ENCODE data around the gene SLC22A23.

The SLC22A23 gene

DNA sequence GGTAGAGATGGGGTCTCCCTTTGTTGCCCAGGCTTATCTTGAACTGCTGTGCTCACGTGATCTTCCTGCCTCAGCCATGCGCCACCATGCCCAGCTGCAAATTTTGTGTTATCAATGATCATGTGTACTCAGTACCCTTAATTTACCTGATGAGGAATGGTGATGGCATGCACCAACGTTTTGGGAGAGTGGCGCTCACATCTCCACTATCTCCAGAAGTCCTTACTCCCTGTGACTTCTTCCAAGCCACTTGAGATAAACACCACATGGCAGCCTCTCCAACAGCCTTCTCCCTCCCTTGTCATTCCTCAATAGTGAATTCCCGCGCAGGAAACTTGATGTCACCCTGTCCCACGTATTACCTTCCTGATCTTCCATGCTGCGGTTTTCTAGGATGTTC is 140.0 kb downstream of the SLC22A23 start:
- DNase-seq (ENCODE audit: low read depth): no peak

DNA sequence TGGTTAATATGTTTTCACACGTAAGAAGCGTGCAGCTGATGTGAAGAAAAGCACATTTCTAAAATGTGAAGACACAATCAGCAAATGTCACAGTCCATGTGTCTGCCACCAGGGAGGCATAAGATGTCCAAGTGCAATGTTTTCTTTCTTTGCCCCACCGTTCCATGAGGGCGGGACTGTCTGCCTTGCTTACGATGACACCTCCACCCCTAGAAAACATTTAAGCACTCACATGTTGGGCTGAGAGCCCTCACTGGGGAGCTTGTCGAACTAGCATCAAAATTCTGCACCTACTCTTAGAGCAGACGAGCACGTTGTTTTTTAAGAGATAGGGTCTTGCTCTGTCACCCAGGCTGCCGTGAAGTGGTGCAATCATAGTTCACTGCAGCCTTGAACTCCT is 140.5 kb downstream of the SLC22A23 start:
- DNase-seq (ENCODE audit: low read depth): no peak

DNA sequence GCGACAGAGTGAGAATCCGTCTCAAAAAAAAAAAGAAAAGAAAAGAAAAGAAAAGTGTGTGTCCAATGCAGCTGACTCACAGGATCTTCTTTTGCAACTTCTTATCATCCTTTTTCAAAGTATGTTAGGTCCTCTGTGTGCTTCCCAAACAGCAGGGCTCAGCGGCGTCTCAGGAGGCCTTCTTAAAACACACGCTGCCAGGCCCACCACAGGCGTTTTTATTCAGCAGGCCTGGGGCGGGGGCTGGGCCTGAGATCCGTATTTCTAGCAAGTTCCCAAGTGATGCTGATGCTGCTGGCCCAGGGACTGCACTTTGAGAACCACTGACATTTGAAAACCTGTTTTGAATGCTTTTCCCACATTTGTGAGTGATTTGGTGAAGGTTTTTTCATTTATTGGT is 141.0 kb downstream of the SLC22A23 start:
- DNase-seq (ENCODE audit: low read depth): no peak

DNA sequence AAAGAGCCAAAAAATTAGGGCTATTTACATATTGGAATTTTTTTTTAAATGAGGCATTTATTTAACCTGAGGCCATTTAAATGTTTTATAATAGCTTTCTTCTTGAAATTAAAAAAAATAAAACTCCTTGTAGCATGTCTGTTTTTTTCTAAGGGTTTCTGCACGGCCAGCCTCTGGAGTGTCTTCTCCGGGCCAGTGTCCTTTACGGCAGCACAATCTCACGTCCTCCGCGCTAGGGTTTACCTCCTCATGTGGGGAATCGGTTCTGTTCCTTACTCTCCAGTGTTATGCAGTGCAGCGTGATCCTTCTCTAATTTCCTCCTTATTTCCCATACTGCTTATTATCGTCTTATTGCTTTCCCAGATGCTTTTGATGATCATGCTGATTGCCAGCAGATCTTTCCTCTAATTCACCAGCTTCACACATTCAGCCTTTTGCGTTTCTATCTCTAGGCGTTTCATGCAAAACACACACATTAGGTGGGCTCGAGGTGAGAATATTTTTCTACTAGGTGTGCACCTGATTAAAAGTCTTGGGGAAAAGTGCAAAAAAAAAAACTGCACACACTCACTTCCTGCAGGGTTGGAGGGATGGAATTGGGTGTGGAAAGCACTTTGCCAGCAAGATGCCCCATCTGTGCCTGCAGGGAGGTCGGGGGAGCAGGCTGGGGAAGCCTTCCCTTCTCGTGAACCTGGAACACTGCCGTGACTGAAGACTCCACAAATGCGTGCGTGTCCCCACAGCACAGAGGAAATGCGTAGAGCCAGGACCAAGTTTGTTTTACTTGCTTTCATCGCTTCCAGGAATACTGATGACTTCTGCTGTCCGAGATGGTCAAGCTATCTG is 142.0 kb downstream of the SLC22A23 start:
- no peak for DNase-seq (ENCODE audit: low read depth)

DNA sequence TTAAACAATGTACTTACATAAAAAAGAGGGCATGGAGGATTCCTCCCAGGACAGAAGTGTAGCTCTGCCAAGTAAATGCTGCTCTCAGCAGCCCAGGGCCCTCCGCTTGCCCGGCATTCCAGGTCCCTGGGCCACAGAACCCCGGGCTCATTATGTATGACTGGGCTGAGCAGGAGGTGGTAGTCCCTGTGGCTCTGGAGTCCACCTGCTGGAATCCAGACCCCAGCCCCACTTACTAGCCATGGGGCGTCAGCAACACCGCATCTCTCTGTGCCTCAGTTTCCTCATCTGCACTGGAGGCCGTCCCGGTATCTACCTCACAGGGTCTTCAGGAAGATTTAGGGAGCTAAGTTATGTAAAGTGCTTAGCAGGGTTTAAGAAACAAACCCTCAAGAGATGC is 142.7 kb downstream of the SLC22A23 start:
- DNase-seq (ENCODE audit: low read depth): no peak

DNA sequence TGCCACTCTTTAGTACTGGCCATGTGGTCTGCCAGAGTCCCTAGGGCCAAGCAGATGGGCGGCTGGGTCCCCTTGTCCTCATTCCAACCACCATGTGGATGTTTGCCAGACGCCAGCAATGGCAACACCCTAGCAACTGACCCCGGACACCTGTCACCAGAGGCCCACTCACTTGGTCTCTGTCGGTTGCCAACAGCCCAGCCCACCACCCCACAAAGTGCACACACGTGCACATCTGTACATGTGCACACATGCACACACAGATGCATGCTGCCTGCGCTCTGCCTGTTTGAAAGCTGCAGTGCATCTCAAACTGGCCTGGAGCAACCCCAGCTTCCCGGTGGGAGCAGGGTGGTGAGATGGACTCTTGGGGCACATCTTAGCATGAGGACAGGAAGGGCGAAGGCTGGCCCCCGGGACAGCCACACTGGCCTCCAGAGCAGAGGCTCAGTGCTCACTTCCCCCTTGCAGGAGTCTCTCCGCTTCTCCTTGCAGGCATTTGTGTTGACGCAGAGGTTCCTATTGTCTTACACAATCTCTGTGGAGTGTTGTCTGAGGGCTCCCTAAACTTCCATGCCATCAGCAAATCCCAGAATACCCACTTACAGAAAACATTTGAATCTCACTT is 144.1 kb downstream of the SLC22A23 start:
- DNase-seq (ENCODE audit: low read depth): no peak

DNA sequence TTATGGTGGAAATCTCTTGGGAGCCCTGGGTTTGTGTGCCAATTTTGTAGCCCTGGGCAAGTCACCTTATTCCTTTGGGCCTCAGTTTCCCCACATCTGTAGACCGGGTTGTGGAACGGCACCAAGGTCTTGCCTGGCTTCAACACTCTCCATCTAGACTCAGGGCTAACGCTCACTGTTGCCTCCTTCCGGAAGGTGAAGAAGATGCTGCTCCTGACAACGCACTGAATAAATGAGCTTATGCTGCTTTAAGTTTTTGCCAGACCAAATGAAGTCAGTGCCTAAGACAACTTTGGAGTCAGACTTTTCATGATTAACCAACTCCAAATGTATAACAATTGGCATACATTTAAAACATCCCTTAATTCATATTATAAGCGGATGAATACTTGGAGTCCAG is 145.0 kb downstream of the SLC22A23 start:
- no peak for DNase-seq (ENCODE audit: low read depth)

DNA sequence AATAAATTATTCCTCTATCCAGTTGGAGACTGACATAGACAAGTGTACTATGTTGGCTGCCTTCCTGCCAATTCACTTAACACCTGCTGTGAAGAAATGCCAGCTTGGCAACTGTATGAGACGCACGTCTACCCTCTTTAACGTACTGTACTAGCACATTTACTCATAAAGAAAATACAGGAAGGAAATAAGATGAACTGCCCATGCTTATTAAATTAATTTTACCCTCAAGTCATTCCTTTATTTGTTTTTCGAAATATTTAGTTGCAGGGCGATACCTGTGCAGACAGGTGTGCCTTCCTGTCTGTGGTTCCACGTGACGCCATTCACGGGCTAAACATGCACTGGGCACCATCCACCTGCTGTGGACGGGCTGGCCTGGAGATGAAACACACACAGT is 146.1 kb downstream of the SLC22A23 start:
- DNase-seq (ENCODE audit: low read depth): no peak

DNA sequence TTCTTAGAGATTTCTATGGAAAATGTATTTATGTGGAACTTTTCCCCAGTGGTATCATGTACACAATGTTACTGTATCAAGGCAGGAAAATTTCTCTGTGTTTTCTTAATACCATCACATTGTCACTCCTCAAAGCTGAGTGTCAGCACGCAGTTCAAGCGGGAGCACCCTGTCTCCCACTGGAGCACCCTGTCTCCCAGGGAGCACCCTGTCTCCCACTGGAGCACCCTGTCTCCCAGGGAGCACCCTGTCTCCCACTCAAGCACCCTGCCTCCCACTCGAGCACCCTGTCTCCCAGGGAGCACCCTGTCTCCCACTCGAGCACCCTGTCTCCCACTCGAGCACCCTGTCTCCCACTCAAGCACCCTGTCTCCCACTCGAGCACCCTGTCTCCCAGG is 146.8 kb downstream of the SLC22A23 start:
- no peak for DNase-seq (ENCODE audit: low read depth)

DNA sequence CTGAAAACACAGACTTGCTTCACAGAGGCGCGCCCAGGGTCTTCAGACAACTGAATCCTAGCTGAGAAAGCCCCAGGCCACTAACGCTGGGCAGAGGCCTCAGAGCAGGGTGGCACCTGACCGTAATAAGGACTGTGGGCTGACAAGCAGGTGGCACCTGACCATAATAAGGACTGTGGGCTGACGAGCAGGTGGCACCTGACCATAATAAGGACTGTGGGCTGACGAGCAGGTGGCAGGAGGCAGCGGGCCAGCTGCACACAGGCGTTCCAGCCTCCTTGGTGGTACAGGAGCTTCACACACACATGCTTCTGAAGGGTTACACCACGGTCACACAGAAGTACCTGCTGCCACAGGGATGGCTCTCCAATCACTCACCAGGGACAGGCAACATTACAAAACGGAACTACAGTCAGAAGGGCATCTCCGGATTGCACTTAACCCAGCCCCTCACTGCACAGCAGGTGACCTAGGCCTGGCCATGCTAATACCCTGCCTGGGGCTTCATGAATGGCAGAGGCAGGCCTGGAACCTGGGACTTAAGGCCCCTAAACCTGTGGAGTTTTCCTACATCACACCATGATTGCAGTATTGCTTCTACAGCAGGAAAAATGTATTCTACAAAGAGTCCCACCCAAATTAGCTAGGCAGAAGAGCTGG is 147.3 kb downstream of the SLC22A23 start:
- no peak for DNase-seq (ENCODE audit: low read depth)

DNA sequence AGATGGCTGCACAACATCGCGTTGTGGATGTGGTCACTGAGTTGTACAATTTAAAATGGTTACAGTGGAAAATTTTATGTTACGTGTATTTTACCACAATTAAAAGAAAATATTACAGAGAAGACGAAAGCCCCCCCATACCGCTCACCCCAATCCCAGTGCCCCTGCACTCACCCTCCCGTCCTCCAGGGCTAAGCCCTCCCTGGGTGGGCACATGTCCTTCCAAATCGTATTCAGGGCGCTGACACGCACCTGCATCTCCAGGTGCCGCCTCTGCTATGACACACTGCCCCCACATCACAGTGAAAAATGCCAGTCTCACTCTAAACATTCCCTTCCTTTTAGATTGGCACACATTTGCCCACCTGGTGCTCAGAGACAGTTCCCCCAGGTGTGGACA is 148.7 kb downstream of the SLC22A23 start:
- DNase-seq (ENCODE audit: low read depth): no peak

DNA sequence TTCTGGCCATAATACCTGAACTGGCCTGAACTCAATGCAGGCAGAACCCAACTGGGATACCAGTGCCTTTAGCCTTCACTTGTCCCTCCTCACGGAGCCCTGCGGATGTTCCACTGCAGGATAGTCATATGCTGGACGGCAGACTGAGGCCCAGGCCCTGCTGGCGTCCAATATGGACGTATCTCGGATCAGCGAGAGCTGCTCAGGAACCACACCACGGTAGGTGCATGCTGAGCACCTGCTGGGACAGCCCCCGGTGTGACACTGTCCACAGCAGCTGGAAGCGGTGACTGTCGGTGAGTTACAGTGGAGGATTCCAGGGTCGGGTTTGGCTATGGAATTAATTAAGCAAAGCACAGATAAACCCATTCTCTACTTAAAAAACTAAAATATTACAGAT is 149.4 kb downstream of the SLC22A23 start:
- DNase-seq (ENCODE audit: low read depth): no peak

DNA sequence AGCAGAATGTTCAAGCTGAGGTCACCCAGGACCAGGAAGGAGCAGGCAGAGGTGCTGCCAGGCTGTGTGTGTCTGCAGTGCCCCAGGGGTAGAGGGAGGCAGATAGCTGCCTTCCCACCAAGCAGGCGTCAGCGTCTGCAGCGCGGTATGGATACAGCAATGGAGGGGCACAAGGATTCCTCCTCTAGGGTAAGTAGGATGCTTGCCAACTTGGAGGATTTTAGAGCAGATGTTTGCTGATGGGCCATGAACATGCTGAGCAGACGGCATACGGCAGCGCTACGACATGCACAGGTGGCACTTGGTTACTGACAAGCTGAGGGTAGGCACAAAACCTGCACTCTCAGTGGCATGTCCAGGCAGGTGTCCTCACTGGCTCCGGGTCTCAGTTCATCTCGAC is 150.0 kb downstream of the SLC22A23 start:
- DNase-seq (ENCODE audit: low read depth): no peak

DNA sequence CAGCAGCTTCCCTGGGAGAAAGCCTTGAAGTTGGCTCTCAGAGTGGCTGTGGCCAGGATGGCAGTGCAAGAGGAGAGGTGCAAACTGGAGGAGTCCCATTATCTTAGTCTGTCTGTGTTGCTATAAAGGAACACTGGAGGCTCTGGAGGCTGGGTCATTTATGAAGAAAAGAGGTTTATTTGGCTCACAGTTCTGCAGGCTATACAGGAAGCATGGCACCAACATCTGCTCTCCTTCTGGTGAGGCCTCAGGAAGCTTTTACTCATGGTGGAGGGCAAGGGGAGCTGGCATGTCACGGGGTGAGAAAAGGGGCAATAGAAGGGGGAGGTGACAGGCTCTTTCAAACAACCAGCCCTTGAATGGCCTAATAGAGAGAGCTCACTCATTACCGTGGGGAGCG is 151.0 kb downstream of the SLC22A23 start:
- DNase-seq (ENCODE audit: low read depth): no peak

DNA sequence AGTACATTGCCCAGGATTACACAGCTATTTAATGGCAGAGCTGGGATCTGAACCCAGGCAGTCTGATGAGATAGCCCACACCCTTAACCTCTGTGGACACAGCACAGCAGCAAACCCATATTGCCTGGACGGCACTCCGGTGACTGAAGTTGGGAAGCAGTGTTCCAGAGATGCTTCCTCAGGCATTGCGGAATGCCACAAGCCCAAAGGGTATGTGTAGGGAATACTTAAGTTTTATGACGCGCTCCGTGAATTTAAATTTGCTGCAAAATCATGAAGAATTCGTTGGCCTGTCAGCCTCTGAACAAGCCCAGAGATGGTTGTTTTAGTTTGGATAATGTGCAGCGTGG is 151.7 kb downstream of the SLC22A23 start:
- no peak for DNase-seq (ENCODE audit: low read depth)

DNA sequence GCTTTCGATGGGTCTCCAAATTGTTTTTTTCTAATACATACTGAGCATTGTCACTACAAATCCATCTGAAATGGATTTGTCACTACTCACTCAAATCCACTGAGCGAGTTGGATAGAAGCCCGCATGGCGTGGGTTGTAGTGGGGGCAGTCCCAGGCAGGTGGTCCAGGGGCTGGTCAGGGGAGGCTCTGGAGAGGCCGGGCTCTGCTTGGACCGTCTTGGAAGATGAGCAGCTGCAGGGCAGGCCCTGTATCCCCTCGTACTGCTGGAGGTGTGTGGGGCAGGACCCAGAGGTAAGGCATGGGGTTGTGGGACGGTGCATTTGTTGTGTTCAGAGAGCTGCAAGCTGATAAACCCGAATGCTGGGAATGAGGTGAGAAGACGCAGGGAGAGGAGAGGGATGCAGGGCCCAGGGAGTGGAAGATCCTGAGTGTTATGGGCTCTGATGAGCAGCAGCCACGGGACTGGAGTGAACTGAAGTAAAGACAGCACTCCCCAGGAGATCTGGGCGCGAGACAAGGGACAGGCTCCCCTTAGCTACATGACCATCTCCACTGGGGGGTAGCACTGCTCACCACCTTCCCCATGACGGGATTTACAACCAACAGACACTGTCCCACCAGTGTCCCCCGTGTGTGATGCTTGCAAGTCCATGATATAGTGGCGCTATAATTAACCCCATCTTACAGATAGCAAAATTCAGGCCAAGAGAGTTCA is 152.2 kb downstream of the SLC22A23 start:
- no peak for DNase-seq (ENCODE audit: low read depth)

DNA sequence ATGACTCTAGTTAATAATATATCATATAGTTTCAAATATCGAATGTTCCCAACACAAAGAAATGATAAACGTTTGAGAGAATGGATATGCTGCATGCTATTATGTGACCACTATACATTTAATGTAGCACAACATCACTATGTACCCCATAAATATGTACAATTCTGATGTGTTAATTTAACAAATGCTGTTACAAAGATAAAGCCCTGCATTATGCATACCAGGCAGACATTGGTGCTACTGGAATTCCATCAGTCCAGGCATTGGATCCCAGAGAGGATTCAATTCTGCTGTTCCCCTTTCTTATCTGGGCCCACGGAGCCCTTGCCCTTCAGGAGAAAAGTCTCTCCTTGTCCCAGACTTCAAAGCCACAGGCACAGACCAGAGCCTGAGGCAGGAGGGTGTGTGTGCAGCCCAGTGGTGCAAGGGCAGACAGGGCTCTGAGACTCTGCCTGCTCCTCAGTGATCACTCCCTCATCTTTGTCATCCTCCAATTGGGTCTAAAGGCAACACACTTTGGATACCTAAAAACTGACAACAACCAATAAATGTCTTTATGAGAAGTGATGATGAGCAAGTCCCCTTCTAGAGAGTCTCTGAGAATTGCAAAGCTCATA is 152.9 kb downstream of the SLC22A23 start:
- DNase-seq (ENCODE audit: low read depth): no peak

DNA sequence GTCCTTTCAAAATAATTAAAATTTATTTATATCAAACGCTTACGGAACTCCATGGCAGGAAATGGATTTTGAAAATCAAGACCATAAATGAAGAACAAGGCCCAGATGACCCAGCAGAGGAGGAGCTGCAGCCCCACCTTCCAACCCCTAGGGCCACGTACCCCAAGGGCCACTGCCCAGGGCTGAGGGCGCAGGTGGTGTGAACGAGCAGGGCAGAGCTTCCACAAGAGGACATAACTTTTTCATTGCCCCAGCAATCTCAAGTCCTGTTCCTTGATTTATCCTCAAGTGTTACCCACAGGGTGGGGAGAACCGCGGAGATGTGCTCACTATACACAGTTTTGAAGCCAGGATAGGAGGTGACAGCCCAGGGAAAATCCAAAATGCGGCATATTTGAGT is 155.3 kb downstream of the SLC22A23 start:
- DNase-seq (ENCODE audit: low read depth): no peak

DNA sequence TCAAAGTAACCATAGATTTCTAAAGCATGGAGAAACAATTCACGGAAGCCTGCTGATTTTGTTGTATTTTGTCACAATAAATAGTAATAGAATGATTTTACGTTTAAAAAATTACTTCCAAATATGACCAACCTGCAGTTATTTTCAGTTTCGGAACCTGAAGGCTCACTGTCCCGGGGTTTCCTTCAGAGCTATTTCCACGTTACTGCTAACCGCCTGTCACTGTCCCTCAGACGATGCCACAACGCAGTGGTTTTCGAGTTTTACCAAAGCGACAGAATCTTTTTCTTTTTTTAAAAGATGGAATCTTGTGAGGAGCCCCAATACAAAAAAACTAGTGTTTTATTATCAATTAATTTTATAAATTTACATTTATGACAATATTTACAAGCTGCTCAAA is 157.6 kb downstream of the SLC22A23 start:
- DNase-seq (ENCODE audit: low read depth): no peak

DNA sequence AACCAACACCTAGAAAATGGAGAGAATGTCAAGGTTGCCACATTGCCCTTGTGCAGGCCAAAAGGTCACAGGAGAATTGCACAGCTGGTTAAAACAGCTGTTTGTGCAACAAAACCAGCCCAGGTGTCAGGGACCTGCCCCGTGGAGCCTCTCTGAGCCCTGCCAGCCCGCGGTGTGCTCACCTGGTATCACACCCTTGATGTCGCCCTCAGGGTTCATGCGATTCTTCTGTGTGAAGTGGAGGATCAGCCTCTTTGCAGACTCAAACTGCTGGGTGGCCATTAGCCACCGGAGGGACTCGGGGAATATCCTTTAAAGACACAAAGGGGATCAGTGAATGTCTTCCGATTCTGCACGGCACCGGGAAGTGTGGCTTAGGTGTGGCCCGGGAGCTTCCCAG is 158.9 kb downstream of the SLC22A23 start:
- no peak for DNase-seq (ENCODE audit: low read depth)

DNA sequence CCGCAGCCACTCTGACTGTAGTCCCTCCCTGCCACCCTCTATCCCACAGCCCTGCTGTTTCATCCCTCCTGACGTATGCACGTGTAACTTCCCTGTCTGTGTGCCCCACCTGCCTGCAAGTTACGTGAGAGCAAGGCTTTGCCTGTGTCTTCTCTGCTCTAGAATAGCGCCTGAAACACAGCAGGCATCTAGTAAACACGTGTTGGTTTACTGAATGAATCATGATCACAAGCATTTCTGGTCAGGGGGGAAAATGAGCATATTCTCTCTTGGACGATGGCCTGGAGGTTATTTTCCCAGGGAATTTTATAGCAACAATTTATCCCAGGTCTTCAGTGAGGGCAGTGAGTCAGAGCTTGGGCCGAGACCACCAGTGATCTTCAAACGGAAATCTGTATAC is 159.8 kb downstream of the SLC22A23 start:
- DNase-seq (ENCODE audit: low read depth): no peak

DNA sequence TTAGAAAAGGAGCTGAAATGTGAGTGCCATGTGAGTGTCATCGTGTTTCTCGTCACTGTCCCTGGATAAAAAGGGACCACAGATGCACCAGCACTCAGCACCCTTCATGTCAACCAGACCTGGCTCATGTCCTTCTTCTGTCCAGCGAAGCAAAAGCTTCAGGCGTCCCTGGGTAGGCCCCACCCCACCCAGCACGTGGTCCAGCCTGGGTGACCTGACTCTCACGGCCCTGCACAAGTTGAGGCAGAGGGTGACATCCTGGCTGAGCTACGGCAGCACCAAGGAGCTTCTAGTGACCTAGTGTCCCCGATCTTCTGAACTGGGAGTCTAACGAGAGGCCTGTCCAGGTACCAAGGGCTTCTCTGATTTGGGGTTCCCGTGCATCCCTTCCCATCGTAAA is 160.3 kb downstream of the SLC22A23 start:
- no peak for DNase-seq (ENCODE audit: low read depth)
